ENCODE data around the gene FKBP15.
"Not testable (repeated sequence)": the region's sequence is repeated elsewhere in the genome, so short reads cannot be mapped to it uniquely, and the experiment has no call there.

Gene FKBP15

DNA sequence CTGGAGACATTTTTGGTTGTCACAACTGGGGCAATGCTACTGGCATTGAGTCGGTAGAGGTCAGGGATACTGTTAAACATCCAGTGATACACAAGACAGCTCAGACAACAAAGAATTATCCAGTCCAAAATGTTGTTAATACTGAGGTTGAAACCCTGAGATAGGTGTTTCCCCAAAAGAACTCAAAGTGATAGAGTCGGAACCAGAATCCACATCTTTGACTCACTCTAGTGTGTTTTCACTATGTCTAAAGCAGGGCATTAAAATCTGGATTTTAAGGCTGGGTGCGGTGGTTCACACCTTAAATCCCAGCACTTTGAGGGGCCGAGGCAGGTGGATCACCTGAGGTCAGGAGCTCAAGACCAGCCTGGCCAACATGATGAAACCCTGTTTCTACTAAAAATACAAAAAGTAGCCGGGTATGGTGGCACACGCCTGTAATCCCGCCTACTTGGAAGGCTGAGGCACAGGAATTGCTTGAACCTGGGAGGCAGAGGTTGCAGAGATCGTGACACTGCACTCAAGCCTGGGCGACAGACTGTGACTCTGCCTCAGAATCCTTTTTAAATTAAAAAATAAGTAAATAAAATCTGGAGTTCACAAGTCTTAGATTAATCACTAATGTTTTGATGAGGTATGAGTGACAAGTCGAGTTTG lies 17.3 kb upstream of the FKBP15 start:
- DNase-seq (ENCODE audit: low read depth) = no peak

DNA sequence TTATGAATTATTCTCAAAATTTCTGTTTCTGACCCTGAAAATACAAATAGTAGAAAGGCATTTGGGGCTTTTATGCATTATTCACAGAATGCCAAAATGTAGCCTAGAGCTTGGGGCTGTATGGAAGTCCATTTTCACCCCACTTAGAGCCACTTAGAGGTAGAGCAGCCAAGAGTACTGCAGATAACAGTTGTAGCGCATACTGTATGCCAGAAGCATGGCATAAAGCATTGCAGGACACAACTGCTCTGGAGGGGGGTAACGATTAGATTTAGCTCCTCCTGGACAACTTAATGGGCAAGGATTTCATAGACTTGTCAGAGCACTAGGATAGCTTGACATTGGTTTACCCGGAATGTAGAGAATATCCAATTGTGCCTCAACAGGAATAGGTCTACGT lies 15.9 kb upstream of the FKBP15 start:
- no peak for DNase-seq (ENCODE audit: low read depth)
- H3K4me3 ChIP-seq (ENCODE audit: low read depth, low read length) = no peak overlapping the region

More for the DNA sequence above, 17.3 kb upstream of the FKBP15 start:
- H3K4me3 ChIP-seq (ENCODE audit: low read depth, low read length) = no peak overlapping the region

DNA sequence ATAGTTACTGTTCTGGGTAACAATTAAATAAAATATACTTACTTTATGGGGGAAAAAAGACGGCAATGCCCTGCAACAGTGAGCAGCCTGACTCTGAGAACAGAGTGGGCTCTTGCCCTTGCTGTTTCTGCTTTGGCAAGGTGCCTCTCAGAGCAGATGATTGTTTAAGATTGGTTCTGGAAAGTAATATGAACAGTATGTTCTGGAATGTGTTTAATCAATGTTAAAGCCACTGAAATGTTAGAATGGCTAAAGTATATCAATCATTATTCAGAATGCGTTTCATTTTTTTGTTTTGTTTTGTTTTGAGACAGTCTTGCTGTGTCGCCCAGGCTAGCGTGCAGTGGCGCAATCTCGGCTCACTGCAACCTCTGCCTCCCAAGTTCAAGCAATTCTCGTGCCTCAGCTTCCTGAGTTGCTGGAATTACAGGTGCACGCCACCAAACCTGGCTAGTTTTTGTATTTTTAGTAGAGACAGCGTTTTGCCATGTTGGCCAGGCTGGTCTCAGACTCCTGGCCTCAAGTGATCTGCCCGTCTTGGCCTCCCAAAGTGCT lies 14.7 kb upstream of the FKBP15 start:
- DNase-seq (ENCODE audit: low read depth) = not testable (repeated sequence)

DNA sequence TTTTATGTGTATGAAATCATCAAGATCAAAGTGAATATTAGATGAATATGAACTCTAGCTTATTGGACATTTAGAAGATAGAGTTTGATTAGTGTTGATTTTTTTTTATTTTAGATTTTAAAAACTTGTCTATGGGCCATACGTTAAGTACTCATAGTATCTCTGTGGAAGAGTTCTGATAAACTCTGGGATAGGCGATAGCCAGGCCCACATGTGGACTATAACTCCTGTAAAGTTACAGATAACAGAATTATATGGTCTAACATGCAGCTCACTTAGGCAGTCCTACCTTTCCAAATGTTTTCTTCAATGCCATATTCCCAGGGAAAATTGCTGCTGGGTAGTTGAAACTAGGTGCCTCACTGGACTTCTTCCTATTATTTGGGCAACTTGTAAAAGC lies 10.6 kb upstream of the FKBP15 start:
- no peak overlapping the region for H3K4me3 ChIP-seq (ENCODE audit: low read depth, low read length)

More for the DNA sequence above, 14.7 kb upstream of the FKBP15 start:
- not testable (repeated sequence) for H3K4me3 ChIP-seq (ENCODE audit: low read depth, low read length)

GRCh38 chr9:113228130-113228665 lies 7.1 kb upstream of the FKBP15 start:
- DNase-seq (ENCODE audit: low read depth) = no peak
- no peak overlapping the region for H3K4me3 ChIP-seq (ENCODE audit: low read depth, low read length)

More for the DNA sequence above, 10.6 kb upstream of the FKBP15 start:
- DNase-seq (ENCODE audit: low read depth) = no peak

- no peak overlapping the region for H3K4me3 ChIP-seq (ENCODE audit: low read depth, low read length)
- no peak for DNase-seq (ENCODE audit: low read depth)
Observed at GRCh38 chr9:113227436-113227835, 6.4 kb upstream of the FKBP15 start.

- H3K4me3 ChIP-seq (ENCODE audit: low read depth, low read length) = no peak overlapping the region
- DNase-seq (ENCODE audit: low read depth) = no peak
Observed at GRCh38 chr9:113223963-113224362, 2.9 kb upstream of the FKBP15 start.

- DNase-seq (ENCODE audit: low read depth) = no peak
- H3K4me3 ChIP-seq (ENCODE audit: low read depth, low read length) = peak overlapping the region; percentile 68
Observed at GRCh38 chr9:113222482-113222841, 1.4 kb upstream of the FKBP15 start.

DNA sequence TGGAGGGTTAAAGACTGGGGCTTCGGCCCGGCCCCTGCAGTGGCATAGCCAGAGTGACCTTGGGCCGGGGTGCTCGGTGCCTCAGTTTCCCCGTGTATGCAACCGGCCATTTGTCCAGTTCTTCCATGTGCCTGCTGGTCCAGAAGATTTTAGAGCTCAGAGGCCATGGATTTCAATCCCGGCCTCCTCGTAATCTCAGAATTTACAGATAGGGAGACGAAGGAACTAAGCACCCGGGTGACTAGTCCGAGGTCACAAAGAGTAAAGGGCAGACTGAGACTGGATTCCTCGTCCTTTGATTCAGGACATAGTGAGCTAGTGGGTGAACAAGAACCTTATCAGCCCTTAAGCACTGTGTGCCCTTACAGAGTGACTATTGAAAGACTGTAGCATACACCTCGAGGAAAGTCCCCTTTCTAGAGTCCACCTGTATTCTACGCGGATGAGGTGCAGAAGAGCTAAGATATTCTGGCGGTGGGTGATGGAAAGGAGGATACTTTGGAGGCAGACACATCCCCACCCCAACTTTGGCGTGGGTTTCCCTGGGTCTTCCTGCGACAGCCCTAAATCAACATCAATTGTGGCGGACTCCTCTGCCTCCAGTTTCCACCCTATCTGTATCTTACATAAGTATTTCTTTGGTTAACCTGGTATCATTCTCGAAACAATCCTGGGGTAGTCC lies 864 bp upstream of the FKBP15 start:
- no peak for DNase-seq (ENCODE audit: low read depth)
- peak overlapping the region; percentile 68 for H3K4me3 ChIP-seq (ENCODE audit: low read depth, low read length)

DNA sequence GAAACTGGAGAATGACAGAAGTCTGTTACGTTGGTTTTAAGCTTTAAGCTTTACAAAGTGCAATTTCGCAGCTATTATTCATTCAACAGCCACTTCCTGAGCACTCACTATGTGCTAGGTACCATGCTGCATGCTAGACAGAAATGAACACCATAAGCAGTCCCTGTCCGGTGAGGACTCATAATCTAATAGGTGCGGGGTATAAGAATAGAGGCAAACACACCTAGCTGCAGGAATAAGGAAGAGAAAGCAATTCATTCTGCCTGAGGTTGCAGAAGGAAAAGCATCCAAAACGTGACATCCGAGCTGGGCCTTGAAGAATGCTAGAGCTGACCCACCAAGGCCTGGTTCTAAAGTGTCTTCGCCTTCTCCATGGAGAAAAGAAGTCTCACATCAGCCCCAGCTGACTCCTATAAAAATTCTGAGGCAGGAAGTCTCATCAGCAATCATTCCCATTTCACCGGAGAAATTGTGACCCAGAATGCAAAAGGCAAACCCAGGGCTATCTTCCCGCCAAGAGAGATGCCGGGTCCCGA lies 542 bp downstream of the FKBP15 start:
- DNase-seq (ENCODE audit: low read depth) = no peak
- peak overlapping the region; percentile 68 for H3K4me3 ChIP-seq (ENCODE audit: low read depth, low read length)

DNA sequence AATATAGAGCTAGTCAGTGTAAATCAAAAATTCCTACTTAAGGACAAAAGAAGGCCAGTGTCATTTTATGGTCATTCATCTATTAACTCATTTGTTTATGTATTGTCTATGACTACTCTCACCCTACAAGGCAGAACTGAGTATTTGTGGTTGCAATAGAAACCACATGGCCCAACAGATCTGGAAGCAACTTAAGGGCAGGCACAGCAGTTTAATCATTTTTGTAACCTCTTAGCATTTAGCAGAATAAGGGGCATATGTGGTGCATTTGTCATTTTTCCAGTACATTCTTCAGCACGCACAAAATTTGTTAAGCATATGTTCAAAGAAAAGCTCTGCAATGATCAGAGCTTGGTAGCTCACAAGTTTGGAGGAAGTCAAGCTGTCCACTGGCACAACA lies 1.1 kb downstream of the FKBP15 start:
- DNase-seq (ENCODE audit: low read depth) = no peak
- peak overlapping the region; percentile 68 for H3K4me3 ChIP-seq (ENCODE audit: low read depth, low read length)

DNA sequence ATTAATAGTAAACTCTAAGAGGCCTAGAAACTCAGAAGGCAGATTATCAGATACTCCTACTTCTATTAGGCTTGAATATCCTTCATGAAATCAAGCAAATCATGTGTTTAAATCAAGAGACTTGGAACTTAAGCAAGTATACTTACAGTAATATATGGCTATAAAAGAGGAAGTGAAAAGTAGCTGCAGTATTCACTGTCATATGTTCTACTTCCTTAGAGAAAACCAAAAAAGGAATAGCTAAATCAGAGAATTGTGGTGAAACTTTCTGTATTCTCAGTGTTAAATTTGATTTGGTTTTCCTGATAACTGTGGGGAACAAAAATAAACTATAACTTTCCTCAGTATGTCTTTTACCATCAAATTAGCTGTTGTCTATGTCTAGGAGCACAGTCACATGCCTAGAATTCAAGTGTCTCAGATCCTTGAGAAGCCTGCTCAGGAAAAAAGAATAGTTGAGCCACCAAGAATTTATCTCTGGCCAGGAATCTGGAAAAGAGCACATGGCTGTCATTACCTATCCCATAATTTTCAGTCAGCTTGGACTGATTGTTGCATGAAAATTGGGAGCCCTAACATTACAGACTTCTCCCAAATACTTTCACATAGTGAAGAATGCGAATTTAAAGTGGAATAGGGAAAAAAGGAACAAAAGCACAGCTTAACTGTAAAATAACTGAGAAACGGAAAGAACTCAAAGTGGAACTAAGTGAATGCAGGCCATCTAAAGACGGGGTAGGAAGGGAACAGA lies 1.7 kb downstream of the FKBP15 start:
- DNase-seq (ENCODE audit: low read depth) = no peak

GRCh38 chr9:113216406-113216805 lies 4.7 kb downstream of the FKBP15 start:
- no peak overlapping the region for H3K4me3 ChIP-seq (ENCODE audit: low read depth, low read length)
- DNase-seq (ENCODE audit: low read depth) = no peak

More for the DNA sequence above, 1.7 kb downstream of the FKBP15 start:
- H3K4me3 ChIP-seq (ENCODE audit: low read depth, low read length) = peak overlapping the region; percentile 68

DNA sequence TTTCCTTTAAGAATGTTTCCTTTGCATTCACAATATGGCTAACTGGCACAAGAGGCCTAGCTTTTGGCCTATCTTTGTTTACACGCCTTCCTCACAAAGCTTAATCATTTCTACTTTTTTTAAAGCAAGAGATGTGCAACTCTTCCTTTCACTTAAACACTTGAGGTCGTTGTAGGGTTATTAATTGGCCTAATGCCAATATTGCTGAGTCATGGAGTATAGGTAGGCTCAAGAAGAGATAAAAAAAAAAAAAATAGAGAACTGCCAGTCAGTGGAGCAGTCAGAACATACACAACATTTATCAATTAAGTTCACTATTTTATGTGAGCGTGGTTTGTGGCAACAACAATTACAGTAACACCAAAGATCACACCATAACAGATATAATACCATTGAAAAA lies 5.9 kb downstream of the FKBP15 start:
- no peak for DNase-seq (ENCODE audit: low read depth)
- H3K4me3 ChIP-seq (ENCODE audit: low read depth, low read length) = no peak overlapping the region

DNA sequence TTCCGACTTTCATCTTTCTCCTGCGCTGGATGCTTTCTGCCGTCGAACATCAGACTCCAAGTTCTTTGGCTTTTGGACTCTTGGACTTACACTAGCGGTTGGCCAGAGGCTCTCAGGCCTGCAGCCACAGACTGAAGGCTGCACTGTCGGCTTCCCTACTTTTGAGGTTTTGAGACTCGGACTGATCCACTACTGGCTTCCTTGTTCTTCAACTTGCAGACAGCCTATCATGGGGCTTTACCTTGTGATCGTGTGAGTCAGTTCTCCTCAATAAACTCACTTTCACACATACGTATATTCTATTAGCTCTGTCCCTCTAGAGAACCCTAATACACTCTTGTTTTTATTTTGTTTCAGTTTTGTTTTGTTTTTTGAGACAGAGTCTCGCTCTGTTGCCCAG lies 10.3 kb downstream of the FKBP15 start:
- DNase-seq (ENCODE audit: low read depth) = no peak
- no peak overlapping the region for H3K4me3 ChIP-seq (ENCODE audit: low read depth, low read length)

GRCh38 chr9:113205861-113206260 lies 15.2 kb downstream of the FKBP15 start:
- H3K4me3 ChIP-seq (ENCODE audit: low read depth, low read length) = no peak overlapping the region
- no peak for DNase-seq (ENCODE audit: low read depth)

GRCh38 chr9:113205432-113205831 lies 15.6 kb downstream of the FKBP15 start:
- DNase-seq (ENCODE audit: low read depth) = no peak
- no peak overlapping the region for H3K4me3 ChIP-seq (ENCODE audit: low read depth, low read length)

GRCh38 chr9:113199683-113200329 lies 21.3 kb downstream of the FKBP15 start:
- no peak overlapping the region for H3K4me3 ChIP-seq (ENCODE audit: low read depth, low read length)
- DNase-seq (ENCODE audit: low read depth) = no peak

- no peak overlapping the region for H3K4me3 ChIP-seq (ENCODE audit: low read depth, low read length)
- DNase-seq (ENCODE audit: low read depth) = no peak
Observed at GRCh38 chr9:113192455-113192854, 28.6 kb downstream of the FKBP15 start.

Measured in skeletal muscle cell (primary cell).